ENCODE data around the gene CDH13.

Gene CDH13

DNA sequence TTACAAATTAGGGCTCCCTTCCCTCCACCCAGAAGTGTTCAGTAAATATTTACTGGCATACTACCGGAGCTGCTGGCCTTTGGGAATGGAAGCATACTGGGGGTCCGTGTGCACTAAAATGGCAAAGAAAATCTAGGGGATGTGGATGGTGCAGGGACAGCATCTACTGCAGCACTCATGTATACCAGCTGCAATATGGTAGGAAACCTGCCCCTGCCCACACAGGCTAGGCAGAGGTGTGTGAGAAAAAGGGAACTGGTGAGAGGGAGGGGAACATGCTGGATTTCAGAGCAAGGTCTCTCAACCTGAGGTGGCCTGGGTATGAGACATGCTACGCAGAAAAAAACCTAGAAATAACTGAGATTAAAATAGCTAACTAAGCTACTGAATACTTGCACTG is 145.4 kb downstream of the CDH13 start:
- TF ChIP-seq GABPA (IDR thresholded peaks at IDR 0.05; ENCODE audit: low read depth) (no peak), SPI1 (IDR thresholded peaks at IDR 0.05; ENCODE audit: borderline replicate concordance, low read depth) (no peak), POLR2AphosphoS5 (IDR thresholded peaks at IDR 0.05; ENCODE audit: low read depth) (no peak)
- TF ChIP-seq, protein P1, sequence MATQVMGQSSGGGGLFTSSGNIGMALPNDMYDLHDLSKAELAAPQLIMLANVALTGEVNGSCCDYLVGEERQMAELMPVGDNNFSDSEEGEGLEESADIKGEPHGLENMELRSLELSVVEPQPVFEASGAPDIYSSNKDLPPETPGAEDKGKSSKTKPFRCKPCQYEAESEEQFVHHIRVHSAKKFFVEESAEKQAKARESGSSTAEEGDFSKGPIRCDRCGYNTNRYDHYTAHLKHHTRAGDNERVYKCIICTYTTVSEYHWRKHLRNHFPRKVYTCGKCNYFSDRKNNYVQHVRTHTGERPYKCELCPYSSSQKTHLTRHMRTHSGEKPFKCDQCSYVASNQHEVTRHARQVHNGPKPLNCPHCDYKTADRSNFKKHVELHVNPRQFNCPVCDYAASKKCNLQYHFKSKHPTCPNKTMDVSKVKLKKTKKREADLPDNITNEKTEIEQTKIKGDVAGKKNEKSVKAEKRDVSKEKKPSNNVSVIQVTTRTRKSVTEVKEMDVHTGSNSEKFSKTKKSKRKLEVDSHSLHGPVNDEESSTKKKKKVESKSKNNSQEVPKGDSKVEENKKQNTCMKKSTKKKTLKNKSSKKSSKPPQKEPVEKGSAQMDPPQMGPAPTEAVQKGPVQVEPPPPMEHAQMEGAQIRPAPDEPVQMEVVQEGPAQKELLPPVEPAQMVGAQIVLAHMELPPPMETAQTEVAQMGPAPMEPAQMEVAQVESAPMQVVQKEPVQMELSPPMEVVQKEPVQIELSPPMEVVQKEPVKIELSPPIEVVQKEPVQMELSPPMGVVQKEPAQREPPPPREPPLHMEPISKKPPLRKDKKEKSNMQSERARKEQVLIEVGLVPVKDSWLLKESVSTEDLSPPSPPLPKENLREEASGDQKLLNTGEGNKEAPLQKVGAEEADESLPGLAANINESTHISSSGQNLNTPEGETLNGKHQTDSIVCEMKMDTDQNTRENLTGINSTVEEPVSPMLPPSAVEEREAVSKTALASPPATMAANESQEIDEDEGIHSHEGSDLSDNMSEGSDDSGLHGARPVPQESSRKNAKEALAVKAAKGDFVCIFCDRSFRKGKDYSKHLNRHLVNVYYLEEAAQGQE (IDR thresholded peaks at IDR 0.05; ENCODE audit: insufficient replicate concordance, low read depth), result no peak
- TF ChIP-seq, protein P2, sequence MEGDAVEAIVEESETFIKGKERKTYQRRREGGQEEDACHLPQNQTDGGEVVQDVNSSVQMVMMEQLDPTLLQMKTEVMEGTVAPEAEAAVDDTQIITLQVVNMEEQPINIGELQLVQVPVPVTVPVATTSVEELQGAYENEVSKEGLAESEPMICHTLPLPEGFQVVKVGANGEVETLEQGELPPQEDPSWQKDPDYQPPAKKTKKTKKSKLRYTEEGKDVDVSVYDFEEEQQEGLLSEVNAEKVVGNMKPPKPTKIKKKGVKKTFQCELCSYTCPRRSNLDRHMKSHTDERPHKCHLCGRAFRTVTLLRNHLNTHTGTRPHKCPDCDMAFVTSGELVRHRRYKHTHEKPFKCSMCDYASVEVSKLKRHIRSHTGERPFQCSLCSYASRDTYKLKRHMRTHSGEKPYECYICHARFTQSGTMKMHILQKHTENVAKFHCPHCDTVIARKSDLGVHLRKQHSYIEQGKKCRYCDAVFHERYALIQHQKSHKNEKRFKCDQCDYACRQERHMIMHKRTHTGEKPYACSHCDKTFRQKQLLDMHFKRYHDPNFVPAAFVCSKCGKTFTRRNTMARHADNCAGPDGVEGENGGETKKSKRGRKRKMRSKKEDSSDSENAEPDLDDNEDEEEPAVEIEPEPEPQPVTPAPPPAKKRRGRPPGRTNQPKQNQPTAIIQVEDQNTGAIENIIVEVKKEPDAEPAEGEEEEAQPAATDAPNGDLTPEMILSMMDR (IDR thresholded peaks at IDR 0.05; ENCODE audit: insufficient read depth, low read length), result no peak
- Histone ChIP-seq H3K4me3 (replicated peaks; ENCODE audit: insufficient read depth, low read length) (no peak overlapping the region), H3K27ac (replicated peaks) (no peak overlapping the region), H3K27me3 (ENCODE audit: insufficient read depth, poor library complexity, severe bottlenecking) (no peaks in the 10 kb centered on the region)
- no peak for DNase-seq (ENCODE audit: low read depth in 1 of 2, low spot score in 1 of 2)

DNA sequence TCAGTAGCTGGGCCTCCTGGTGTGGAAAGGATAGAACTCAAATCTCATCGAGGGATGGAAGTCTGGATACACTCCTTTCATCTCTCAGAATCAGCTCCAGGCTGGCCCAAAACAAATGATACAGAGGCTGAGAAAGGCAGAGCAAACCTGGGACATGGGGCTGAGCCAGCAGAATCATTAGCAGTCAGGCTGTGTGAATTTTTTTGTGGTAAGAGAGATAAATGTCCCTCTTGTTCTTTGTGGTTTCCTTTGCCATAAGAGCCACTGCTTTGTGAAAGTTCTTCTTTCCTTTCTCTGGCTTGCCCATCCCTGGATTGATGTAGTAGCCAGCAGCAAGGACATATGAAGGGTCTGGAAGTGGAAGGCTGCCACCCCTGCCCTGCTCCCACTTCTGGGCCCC is 146.2 kb downstream of the CDH13 start:
- H3K27me3 ChIP-seq (ENCODE audit: insufficient read depth, poor library complexity, severe bottlenecking), result no peaks in the 10 kb centered on the region
- H3K27ac ChIP-seq (replicated peaks), result no peak overlapping the region
- TF ChIP-seq, protein P1 (IDR thresholded peaks at IDR 0.05; ENCODE audit: insufficient replicate concordance, low read depth), result no peak
- TF ChIP-seq, protein P2 (IDR thresholded peaks at IDR 0.05; ENCODE audit: insufficient read depth, low read length), result no peak
- TF ChIP-seq SPI1 (IDR thresholded peaks at IDR 0.05; ENCODE audit: borderline replicate concordance, low read depth) (no peak), GABPA (IDR thresholded peaks at IDR 0.05; ENCODE audit: low read depth) (no peak), POLR2AphosphoS5 (IDR thresholded peaks at IDR 0.05; ENCODE audit: low read depth) (no peak)
- no peak for DNase-seq (ENCODE audit: low read depth in 1 of 2, low spot score in 1 of 2)
- no peak overlapping the region for H3K4me3 ChIP-seq (replicated peaks; ENCODE audit: insufficient read depth, low read length)

DNA sequence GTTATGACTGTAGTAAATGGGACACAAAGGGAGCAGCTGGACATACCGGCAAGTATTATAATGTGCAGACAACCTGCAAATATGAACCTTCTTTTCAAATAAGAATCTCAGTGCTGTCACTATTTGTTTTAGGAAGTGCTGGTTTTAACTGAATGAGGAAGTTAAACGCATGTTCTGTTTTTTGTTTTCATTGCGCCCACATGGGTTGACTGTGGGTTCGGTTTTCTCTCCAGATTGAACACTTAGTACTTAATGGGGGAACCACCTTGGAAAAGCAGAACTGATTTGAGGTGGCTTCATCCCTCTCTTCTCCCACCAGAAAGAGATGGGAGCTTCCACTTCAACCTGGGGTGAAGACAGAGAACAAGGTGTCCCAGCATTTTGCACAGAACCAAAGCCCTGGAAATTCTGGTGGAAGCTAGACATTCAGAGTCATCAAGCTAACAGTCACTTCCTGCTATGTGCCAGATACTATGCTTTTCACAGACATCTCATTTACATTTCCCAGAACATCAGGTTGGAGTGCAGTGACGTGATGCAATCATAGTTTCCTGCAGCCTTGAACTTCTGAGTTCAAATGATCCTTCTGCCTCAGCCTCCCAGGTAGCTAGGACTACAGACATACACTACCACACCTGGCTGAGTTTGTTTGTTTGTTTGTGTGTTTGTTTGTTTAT is 149.8 kb downstream of the CDH13 start:
- DNase-seq (ENCODE audit: low read depth in 1 of 2, low spot score in 1 of 2), result no peak
- Histone ChIP-seq H3K4me3 (replicated peaks; ENCODE audit: insufficient read depth, low read length) (no peak overlapping the region), H3K27me3 (ENCODE audit: insufficient read depth, poor library complexity, severe bottlenecking) (no peaks in the 10 kb centered on the region), H3K27ac (replicated peaks) (no peak overlapping the region)
- TF ChIP-seq POLR2AphosphoS5 (IDR thresholded peaks at IDR 0.05; ENCODE audit: low read depth), result no peak
- peak; percentile 63 for TF ChIP-seq SPI1 (IDR thresholded peaks at IDR 0.05; ENCODE audit: borderline replicate concordance, low read depth)

DNA sequence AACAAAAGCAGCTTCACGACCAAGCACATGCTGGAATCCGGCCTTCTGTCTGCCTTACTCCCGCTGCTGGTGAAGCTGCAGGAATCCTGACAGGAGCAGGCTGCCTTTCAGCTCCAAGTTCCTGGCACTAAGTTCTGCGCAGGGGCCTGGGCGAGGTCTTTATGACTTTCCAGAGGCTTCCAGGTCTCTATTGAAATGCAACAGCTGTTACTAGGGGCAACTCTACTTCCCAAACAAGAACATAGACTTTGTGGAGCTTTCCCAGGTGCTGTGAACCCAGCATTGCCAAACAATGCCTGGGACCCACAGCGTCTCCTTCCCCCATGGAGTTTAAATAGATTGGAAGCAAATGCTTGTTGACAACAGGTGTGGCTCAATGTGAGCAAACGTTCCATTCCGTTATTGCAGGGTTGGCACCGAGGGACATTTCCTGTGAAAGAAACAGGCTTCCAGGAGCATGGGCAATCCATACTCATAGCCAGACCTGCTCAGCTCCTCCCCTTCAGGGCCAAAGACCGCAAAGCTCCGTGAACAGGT is 156.0 kb downstream of the CDH13 start:
- Histone ChIP-seq H3K27me3 (ENCODE audit: insufficient read depth, poor library complexity, severe bottlenecking) (no peaks in the 10 kb centered on the region), H3K4me3 (replicated peaks; ENCODE audit: insufficient read depth, low read length) (no peak overlapping the region), H3K27ac (replicated peaks) (no peak overlapping the region)
- DNase-seq (ENCODE audit: low read depth in 1 of 2, low spot score in 1 of 2), result no peak
- TF ChIP-seq, protein P2 (IDR thresholded peaks at IDR 0.05; ENCODE audit: insufficient read depth, low read length), result no peak
